ENCODE measurements around the gene TIMD4. TPM values are rescaled to one million over a fixed set of nuclear protein-coding genes. Genes with fewer than 3 reads are reported as not detected.
A peak's percentile ranks its signal among the peaks of the same experiment; 100 is the strongest.

The TIMD4 gene
- total and polyA plus RNA-seq, 2 of the 4 experiments (the other 2 are of a cell fraction) = not detected

DNA sequence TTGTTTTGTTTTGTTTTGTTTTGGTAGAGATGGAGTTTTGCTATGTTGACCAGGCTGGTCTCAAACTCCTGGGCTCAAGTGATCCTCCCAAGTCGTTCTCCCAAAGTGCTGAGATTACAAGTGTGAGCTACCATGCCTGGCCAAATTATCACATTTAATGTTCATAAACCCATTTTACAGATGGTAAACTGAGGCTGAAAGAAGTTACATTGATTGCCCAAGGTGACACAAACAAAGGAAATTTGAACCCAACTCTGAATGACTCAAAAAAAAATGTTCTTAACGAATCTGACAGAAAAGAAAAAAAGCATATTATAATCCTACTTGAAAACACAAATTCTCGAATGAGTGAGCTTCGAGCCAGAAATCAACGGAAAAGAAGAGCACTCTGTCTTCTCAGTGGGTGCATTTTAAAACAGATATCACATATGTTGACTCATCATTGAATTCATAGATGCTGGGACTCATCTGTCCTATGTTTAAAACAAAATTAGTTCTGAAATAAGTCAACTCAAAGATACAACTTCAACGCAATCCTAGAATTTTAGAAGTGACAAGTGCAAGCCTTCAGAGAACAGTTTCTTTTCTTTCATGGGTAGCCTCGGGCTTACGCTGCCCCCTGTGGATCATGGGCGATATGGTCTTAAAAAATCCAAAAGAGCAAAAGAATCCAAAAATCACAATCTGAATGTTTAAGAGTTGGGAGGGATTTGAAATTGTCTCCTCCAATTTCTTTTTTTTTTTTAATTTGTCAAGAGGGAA lies 28.4 kb downstream of the TIMD4 start:
- no peak overlapping the region for H2AK9ac ChIP-seq (replicated peaks; ENCODE audit: low read depth, low read length, poor library complexity)
- H2BK5ac ChIP-seq (ENCODE audit: low read depth, low read length, poor library complexity, severe bottlenecking) = no peak overlapping the region
- no peaks in the 10 kb centered on the region for H3K79me1 ChIP-seq (ENCODE audit: low read depth in 1 of 2, low read length in 2 of 2)
- no peak overlapping the region for H2AFZ ChIP-seq (replicated peaks; ENCODE audit: low read length, poor library complexity)
- H3K4me2 ChIP-seq (ENCODE audit: low read depth, low read length) = no peak overlapping the region
- no peak overlapping the region for H3K9ac ChIP-seq (ENCODE audit: low read depth, low read length)
- H2BK120ac ChIP-seq (ENCODE audit: low read depth, low read length) = no peak overlapping the region
- in situ Hi-C loops (cut with MboI; ENCODE audit: low sequenced_read_pairs) (no loop called here), dilution Hi-C loops (cut with HindIII; ENCODE audit: low sequenced_read_pairs, unreplicated experiment) (no loop called here), intact Hi-C loops (cut with micrococcal nuclease) (no loop called here)
- ChIA-PET CTCF (interaction anchor here (0.6 to 0.8 kb wide), 3 partner anchors 11 to 1025 kb away, joined by 3 to 5 read pairs (median 4); no protein-coding TSS in a partner anchor), POLR2A (ENCODE audit: unreplicated experiment) (no interaction called here)
- no peaks in the 10 kb centered on the region for H3K9me1 ChIP-seq (ENCODE audit: insufficient read depth, low read length)
- no peaks in the 10 kb centered on the region for H3K4me1 ChIP-seq (ENCODE audit: control insufficient read depth, insufficient read depth, low read length)
- H3K14ac ChIP-seq (replicated peaks; ENCODE audit: low read depth, low read length) = no peak overlapping the region
- H4K8ac ChIP-seq (ENCODE audit: low read depth in 2 of 2, low read length in 2 of 2) = no peak overlapping the region
- DNase-seq (no peak), ATAC-seq (ENCODE audit: low read depth) (no peak)
- no TSS peak for BruUV-seq (replicated peaks)
- peaks cover 16% of the 10 kb centered on the region for H3K9me3 ChIP-seq (ENCODE audit: control insufficient read depth, insufficient read depth, low read length)
- H2AK5ac ChIP-seq (ENCODE audit: low read depth, low read length) = no peak overlapping the region
- no peaks in the 10 kb centered on the region for H3K36me3 ChIP-seq (ENCODE audit: control insufficient read depth, insufficient read depth, low read length)
- no peak overlapping the region for H3K56ac ChIP-seq (ENCODE audit: extremely low read depth, insufficient read depth, low read length)
- no CpG with 5 or more reads among the region's 9 CpGs for WGBS, 2 experiments (ENCODE audit: extremely low coverage in 2 of 2, insufficient read length in 1 of 2)
- H3K4me3 ChIP-seq (ENCODE audit: insufficient read depth, low read depth, low read length) = no peak overlapping the region
- H2BK20ac ChIP-seq (ENCODE audit: low read depth, low read length) = no peak overlapping the region
- H3K27me3 ChIP-seq (ENCODE audit: control insufficient read depth, insufficient read depth, low read length) = no peaks in the 10 kb centered on the region
- no peak overlapping the region for H3K4ac ChIP-seq (ENCODE audit: low read depth, low read length)
- no peak overlapping the region for H3K23ac ChIP-seq (ENCODE audit: low read depth, low read length)
- no peak overlapping the region for H3K27ac ChIP-seq (ENCODE audit: insufficient read depth, low read length)
- no peak overlapping the region for H4K5ac ChIP-seq (ENCODE audit: low read depth, low read length)
- TF ChIP-seq MXI1 (IDR thresholded peaks at IDR 0.05; ENCODE audit: borderline replicate concordance, low read depth, low read length) (no peak), MAFK (IDR thresholded peaks at IDR 0.05; ENCODE audit: low read depth, low read length) (no peak), RAD21 (IDR thresholded peaks at IDR 0.05; ENCODE audit: low read length) (peak; percentile 26; the same call in 1 of the 2 replicates), NFE2L2 (IDR thresholded peaks at IDR 0.05; ENCODE audit: low read depth, low read length) (no peak), SMC3 (IDR thresholded peaks at IDR 0.05; ENCODE audit: low read depth, low read length) (no peak), CEBPB (IDR thresholded peaks at IDR 0.05; ENCODE audit: low read depth, low read length) (no peak), MAZ (IDR thresholded peaks at IDR 0.05; ENCODE audit: borderline replicate concordance, low read depth, low read length) (no peak), CTCF (conservative IDR thresholded peaks at IDR 0.05; ENCODE audit: low read depth, low read length) (peak; percentile 34), POLR2A (IDR thresholded peaks at IDR 0.05; ENCODE audit: low read depth, low read length) (no peak), FOS (IDR thresholded peaks at IDR 0.05; ENCODE audit: low read depth, low read length) (no peak), RCOR1 (IDR thresholded peaks at IDR 0.05; ENCODE audit: insufficient replicate concordance, low read length) (no peak), CHD1 (IDR thresholded peaks at IDR 0.05; ENCODE audit: low read depth, low read length) (no peak), RFX5 (IDR thresholded peaks at IDR 0.05; ENCODE audit: low read depth, low read length) (no peak)
- TF ChIP-seq, protein P1, sequence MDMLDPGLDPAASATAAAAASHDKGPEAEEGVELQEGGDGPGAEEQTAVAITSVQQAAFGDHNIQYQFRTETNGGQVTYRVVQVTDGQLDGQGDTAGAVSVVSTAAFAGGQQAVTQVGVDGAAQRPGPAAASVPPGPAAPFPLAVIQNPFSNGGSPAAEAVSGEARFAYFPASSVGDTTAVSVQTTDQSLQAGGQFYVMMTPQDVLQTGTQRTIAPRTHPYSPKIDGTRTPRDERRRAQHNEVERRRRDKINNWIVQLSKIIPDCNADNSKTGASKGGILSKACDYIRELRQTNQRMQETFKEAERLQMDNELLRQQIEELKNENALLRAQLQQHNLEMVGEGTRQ (IDR thresholded peaks at IDR 0.05; ENCODE audit: low read depth, low read length) = no peak
- TF ChIP-seq, protein P2, sequence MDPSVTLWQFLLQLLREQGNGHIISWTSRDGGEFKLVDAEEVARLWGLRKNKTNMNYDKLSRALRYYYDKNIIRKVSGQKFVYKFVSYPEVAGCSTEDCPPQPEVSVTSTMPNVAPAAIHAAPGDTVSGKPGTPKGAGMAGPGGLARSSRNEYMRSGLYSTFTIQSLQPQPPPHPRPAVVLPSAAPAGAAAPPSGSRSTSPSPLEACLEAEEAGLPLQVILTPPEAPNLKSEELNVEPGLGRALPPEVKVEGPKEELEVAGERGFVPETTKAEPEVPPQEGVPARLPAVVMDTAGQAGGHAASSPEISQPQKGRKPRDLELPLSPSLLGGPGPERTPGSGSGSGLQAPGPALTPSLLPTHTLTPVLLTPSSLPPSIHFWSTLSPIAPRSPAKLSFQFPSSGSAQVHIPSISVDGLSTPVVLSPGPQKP (IDR thresholded peaks at IDR 0.05; ENCODE audit: borderline replicate concordance, low read depth, low read length) = no peak
- H3K18ac ChIP-seq (ENCODE audit: low read depth, low read length) = no peak overlapping the region
- H4K91ac ChIP-seq (ENCODE audit: insufficient read depth, low read depth, low read length) = no peak overlapping the region
- H2BK15ac ChIP-seq (ENCODE audit: low read depth, low read length) = no peak overlapping the region
- no peaks in the 10 kb centered on the region for H4K20me1 ChIP-seq (ENCODE audit: insufficient read depth, low read length)
